Stimulated activated CD8-positive, alpha-beta memory T cell treated with anti-CD3 and anti-CD28 coated beads, Interleukin-15, amount 100 ng/mL, for 48 hours (primary cell): ENCODE measurements around the gene SYT8.

Source experiments
- DNase-seq, 2 donors: peaks; one replicate each; pipeline ENCODE4 v3.0.0-alpha.2; 2020; ENCODE audit warnings: low read depth in 2 of 2

SYT8 gene

DNA sequence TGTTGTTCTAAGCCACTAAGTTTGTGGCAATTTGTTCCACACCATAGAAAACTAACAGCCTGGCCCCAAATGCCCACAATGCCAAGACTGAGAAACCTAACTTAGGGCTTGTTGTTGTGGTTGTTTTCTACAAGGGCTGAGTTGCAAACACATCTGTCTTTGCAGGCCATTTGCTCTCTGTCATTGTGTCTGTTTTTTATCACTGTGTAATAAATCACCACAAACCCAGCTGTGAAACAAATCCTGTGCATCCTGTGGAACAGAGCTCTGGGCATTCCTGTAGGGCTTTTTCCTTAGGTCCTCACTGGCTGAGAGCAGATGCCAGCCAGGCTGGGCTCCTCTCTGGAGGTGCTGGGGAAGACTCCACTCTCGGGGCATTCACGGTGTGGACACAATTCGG lies 15.7 kb upstream of the SYT8 start:
- no peak for DNase-seq

GRCh38 chr11:1820463-1821325 lies 14.1 kb upstream of the SYT8 start:
- no peak for DNase-seq

GRCh38 chr11:1821562-1821961 lies 13.2 kb upstream of the SYT8 start:
- no peak for DNase-seq

GRCh38 chr11:1822648-1823375 lies 12.0 kb upstream of the SYT8 start:
- DNase-seq: no peak

- DNase-seq: no peak
These were observed 11.2 kb upstream of the SYT8 start for GRCh38 chr11:1823376-1824220.

DNA sequence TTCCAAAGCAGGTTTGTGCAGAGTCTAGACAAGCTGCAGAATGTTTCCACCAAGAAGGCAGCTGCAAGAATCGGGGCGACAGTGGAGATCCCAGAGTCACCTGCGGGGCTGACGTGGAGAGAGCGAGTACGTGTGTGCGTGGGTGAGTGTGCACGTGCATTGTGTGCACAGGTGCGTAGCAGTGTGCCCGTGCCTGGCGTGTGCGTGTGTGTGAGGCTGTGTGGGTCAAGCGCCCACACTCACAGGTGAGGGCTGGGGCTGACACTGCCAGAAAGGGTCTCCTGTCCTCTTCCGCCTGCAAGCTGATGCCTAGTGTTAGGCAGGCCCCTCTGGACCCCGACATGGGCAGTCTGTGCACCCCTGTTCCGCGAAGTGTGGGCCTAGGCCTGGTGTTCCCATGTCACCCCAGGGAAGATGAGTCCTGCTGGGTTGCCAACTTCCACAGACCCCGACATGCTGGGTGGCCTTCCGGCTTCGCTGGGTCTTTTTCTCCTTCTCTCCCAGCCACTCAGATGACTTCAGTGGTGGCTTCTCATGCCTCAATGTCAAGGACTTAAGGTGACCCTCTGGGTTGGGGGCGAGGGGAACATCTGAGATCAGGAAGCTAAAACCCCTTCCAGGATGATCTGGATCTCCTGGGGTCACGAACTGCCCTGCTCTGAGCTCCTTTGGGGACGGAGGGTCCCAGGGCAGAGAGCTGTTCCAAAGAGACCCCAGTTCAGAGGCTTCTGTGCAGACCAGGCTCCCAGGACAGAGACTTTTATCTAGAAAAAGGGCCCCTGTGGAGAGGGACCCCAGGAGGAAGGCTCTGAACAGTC lies 10.4 kb upstream of the SYT8 start:
- DNase-seq: no peak

DNA sequence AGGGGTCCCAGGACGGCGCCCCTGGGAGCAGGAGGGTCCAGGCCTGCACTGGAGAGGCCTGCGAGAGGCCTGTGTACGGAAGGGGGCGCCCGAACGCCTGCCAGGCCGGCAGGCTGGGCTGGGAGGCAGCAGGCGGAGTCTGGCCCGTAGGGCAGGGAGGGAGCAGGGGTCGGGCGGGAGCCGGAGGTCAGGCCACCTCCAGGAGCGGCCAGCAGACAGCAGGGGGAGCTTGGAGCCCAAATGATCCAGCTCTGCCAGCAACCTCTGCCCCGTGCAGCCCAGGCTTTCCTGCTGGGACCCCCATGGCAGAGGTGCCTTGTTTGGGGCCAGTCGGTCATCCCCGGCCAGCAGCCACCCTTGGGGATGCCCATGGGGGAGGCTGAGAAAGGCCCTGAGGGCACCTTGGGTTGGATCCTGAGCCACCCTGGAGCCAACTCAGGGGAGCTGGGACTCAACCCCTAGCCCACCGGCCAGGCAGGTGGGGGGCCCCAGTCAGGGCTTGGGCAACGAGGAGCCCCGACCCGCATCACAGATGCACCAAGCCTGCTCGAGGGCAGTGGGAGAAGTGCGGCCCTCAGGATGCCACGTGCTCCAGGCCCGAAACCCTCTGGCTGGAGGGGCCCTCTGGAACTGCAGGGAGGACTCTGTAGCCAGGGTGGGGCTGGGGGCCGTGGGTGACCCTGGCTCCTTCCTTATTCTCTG lies 9.6 kb upstream of the SYT8 start:
- no peak for DNase-seq

DNA sequence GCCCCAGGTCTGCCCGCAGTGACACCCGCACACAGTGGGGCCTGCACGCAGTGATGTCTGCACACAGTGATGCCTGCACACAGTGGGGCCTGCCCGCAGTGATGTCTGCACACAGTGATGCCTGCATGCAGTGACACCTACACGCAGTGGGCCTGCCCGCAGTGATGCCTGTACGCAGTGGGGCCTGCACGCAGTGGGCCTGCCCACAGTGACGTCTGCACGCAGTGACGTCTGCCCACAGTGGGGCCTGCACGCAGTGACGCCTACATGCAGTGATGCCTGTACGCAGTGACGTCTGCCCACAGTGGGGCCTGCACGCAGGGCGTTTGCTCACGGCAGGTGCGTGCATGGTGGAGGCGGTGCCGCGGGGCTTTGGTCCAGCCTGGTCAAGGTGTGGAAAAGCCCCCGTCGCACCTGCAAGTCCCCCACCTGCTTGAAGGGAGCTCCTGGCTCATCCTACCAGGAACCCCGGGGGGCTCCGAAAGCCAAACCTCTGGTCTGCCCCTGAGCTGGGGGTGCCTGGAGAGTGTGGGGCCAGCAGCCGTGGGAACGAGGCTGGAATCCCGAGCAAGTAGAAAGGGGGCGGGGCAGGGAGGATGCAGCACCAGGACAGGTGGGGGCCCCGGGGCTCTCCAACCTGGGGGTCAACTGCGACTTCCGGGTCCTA lies 8.9 kb upstream of the SYT8 start:
- DNase-seq: no peak

DNA sequence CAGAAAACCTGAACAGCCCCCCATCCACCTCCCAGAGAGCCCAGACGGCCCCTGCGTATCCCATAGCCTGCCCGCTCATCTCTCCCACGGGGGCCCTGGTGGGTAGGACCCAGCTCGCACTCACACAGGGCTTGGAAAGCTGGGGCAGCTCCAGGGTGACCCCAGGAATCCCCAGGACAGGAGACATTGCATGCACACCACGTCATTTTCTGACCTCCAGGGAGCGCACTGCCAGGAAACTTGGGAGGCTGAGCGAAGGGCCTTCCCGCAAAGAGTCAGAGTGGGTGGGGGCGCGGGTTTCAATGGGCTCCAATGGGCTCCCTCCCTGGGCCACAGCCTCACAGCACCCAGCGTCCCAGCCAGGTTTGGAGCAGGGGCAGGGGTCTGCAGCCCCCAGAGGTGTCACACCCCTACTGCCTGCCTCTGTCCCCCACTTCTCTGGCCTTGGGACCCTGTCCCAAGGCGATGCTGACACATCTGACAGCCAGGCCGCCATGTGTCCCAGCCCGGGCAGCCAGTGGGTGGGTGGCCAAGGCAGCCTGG lies 8.2 kb upstream of the SYT8 start:
- no peak for DNase-seq

- no peak for DNase-seq
These were observed 7.5 kb upstream of the SYT8 start for GRCh38 chr11:1827095-1827813.

DNA sequence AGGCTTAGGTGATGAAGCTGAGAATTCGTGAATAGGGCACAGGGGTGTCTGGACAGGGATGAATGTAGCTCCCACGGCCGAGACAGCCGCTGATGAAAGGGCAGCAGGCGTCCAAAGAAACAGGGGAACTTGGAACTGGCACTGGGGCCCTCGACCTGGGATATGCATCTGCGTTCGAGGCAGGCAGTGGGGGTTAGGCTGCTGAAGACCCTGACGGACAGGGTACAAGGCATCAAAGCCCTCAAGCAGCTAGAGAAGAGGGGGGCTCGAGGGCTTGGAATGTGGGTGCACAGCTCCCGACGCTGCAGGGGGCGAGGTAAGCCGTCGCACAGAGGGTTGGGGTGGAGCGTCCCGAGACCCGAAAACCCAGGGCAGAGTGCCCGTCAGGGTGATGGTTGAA lies 6.9 kb upstream of the SYT8 start:
- no peak for DNase-seq

DNA sequence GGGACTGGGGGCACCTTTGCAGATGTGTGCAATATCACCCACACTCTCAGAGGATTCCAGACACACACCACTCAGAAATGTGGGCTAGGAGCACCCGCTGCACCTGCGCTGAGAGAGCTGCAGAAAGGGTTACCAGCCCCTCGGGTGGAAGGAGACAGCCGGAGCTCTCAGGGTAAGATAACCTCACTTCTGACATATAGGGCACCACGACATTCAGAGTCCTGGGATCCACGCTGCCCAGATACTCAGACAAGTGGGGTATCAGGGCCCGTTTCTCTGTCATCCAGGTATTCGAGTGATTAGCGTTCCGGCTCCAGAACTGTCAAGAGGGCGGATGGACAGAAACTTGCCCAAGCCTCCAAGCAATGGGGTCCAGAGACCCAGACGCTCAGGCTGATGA lies 6.2 kb upstream of the SYT8 start:
- DNase-seq: no peak

GRCh38 chr11:1829039-1829820 lies 5.6 kb upstream of the SYT8 start:
- no peak for DNase-seq

GRCh38 chr11:1830004-1830321 lies 4.8 kb upstream of the SYT8 start:
- no peak for DNase-seq

GRCh38 chr11:1830322-1831223 lies 4.2 kb upstream of the SYT8 start:
- DNase-seq: no peak

GRCh38 chr11:1831338-1832210 lies 3.2 kb upstream of the SYT8 start:
- DNase-seq: no peak
